Superior temporal gyrus (tissue), 1 donor: ENCODE measurements around the gene NKD2.
A peak's percentile ranks its signal among the peaks of the same experiment; 100 is the strongest.
"Not testable (repeated sequence)": the region's sequence is repeated elsewhere in the genome, so short reads cannot be mapped to it uniquely, and the experiment has no call there.

Experiments
- DNase-seq: peaks from one replicate; pipeline ENCODE4 v3.0.0-alpha.2; 2016; ENCODE audit errors: extremely low spot score

Gene NKD2

GRCh38 chr5:1013238-1013947 is 4.8 kb downstream of the NKD2 start:
- DNase-seq = no peak

DNA sequence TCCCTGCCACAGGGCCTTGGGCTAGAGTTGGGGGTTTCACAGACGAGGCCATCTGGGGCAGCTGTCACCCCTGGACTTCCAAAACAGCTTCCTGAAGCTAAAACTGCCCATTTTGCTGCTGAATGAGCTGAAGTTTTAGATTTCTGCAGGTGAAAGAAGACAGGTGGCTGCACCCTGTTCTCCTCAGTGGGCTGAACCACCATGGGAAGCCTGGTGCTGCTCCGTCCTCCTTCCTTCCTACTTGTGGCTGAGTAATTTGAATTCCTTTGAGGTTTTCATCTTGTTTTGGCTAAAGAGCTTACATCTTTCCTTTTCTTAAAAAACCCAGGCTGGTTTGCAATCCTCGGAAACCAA is 5.3 kb downstream of the NKD2 start:
- DNase-seq = peak; percentile 6

GRCh38 chr5:1014346-1014745 is 5.7 kb downstream of the NKD2 start:
- no peak for DNase-seq

GRCh38 chr5:1014781-1015221 is 6.2 kb downstream of the NKD2 start:
- DNase-seq = no peak

- DNase-seq = no peak
These were observed 6.9 kb downstream of the NKD2 start for GRCh38 chr5:1015507-1015906.

- peak; percentile 53 for DNase-seq
These were observed 7.4 kb downstream of the NKD2 start for GRCh38 chr5:1016036-1016435.

DNA sequence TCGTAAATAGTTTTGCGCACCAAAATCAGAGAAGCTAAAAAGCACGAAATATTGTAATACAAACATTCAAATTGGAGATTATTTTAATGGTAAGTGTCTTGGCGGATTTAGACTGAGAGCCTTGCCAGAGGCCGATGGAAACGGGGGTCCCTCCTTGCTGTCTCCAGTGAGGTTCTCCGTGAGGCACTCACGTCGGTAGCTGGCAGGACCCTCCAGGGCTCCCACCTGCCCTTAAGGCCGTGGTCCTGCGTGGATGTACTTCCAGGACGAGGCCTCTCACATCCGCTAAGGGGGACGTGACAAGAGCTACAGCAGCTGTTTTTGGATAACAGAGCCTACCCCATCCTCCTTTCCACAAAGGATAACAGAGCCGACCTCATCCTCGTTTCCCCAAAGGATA is 7.9 kb downstream of the NKD2 start:
- peak; percentile 8 for DNase-seq

GRCh38 chr5:1017056-1017455 is 8.5 kb downstream of the NKD2 start:
- no peak for DNase-seq

- no peak for DNase-seq
These were observed 9.3 kb downstream of the NKD2 start for GRCh38 chr5:1017691-1018455.

DNA sequence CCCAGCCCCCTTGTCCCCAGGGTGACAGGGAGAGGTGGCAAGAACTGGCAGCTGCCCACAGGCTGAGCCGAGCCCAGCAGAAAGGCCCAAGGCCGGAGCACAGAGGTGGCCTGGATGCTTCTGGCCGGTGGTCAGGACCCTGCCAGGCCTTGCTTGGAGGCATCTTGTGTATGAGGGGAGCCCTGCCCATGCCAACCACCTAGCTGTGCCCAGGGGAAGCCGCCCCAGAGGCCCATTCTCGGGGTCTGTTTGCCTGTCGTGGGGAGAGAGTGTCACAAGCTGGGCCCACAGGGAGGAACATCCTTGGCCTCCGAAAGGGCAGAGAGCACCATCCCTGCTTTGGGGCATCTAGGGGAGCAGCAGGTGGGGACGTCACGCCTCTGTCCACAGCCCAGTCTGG is 10.0 kb downstream of the NKD2 start:
- no peak for DNase-seq

- DNase-seq = peak; percentile 7
These were observed 10.7 kb downstream of the NKD2 start for GRCh38 chr5:1019001-1019905.

GRCh38 chr5:1020452-1020961 is 11.9 kb downstream of the NKD2 start:
- DNase-seq = no peak

DNA sequence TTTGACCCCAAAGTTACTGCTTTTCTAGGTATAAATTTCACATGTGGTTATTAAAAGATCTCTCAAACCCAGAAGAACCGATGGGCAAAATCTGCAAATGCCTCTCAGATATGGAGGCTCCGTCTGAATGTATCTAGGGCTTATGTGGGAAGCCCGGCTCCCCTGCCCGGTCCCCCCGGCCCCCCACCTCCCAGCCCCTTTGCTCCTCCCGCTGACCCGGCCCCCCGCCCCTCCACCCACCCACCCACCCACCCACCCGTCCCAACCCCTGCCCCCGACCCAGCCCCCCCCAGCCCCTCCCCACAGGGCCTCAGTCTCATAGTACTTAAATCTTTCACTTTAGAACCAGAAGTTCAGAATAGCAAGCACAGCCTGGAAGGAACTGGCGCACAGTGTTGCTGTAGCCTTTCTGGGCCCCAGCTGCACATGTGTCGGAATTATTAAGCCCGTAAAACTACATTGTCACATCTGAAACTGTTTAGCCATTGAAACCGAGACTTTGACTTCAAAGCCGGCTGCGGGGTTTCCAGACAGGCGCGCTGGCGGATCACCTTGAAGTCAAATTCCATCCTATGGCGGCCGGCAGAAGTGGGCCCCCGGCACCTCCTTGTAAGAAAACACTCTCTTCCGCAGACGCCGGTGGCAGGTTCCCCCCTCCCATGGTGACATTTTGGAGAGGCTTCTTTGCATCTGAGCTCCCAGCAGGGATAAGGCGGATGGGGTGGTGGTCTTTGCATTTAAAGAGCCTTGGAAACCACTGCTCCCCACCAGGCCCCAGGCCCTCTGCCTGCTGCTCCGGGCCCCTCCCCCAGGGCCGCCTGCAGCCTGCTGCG is 12.8 kb downstream of the NKD2 start:
- no peak for DNase-seq

DNA sequence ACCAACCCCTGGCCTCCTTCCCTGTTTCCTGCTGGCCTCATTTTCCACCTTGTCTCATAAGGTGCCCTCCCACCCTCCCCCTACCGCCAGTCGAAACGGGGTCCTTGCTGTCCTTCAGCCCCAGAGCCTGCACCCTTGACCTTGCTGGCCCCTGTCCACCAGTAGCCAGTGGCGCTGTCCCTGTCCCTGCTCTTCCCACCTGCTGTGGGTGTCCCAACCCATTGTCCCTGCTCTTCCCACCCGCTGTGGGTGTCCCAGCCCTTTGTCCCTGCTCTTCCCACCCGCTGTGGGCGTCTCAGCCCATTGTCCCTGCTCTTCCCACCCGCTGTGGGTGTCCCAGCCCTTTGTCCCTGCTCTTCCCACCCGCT is 13.4 kb downstream of the NKD2 start:
- not testable (repeated sequence) for DNase-seq

- DNase-seq = no peak
These were observed 18.4 kb downstream of the NKD2 start for GRCh38 chr5:1026700-1027621.

- no peak for DNase-seq
These were observed 19.2 kb downstream of the NKD2 start for GRCh38 chr5:1027631-1028441.

DNA sequence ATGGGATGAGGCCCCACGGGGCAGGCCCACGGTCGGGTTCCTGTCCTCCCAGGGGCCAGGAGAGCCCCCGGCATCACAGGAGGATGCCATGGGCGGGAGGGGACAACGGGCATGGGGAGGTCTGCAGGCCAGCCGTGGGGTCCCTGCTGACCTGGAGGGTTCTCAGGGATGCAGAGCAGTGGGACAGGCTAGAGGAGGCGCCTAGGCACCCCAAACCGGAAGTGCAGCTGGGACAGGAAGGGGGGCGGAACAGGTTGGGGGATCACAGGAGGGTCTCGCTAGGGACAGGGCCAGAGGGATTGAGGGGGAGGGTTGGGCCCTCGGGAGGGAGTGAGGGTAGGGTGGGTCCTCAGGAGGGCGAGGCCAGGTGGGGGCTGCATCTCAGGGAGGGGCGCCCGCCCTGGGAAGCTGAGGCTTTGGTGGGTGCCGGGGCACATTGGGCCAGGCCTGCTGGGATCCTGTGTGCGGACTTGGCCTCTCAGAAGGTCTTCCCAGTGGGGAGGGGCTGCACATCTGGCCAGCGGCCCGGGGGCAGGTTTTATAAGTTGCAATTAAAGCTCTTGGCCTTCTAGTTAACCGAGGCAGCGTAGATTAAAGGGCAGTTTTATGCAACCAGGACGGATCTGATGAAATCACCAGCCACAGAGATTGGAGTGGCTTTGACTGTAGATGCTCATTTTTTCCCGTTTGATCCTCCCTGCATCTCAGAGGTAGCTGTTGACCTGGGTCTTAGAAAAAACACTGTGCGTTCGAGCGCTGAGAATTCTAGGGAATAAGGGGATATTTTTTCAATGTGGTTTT is 20.1 kb downstream of the NKD2 start:
- DNase-seq = no peak

GRCh38 chr5:1029282-1029944 is 20.8 kb downstream of the NKD2 start:
- DNase-seq = no peak
